Progenitor cell of endocrine pancreas (in vitro differentiated cells): Measurements from ENCODE around the gene DAB2. TPM values are rescaled to one million over a fixed set of nuclear protein-coding genes. Genes with fewer than 3 reads are reported as not detected.

Source experiments
- DNase-seq: peaks from one replicate; pipeline ENCODE4 v3.0.0; 2021; ENCODE audit warnings: low spot score; ENCODE audit not compliant: unreplicated experiment
- H3K27ac Mint-ChIP-seq: 2 replicates; pipeline ENCODE4 v1.8.0; 2021; ENCODE audit warnings: mild to moderate bottlenecking, moderate library complexity, mixed read lengths
- H3K27me3 Mint-ChIP-seq: 2 replicates; pipeline ENCODE4 v1.8.0; 2021; ENCODE audit warnings: mixed read lengths
- H3K36me3 Mint-ChIP-seq: 2 replicates; pipeline ENCODE4 v1.8.0; 2022; ENCODE audit warnings: mixed read lengths; ENCODE audit not compliant: insufficient read depth
- H3K4me1 Mint-ChIP-seq: 2 replicates; pipeline ENCODE4 v1.8.0; 2021; ENCODE audit warnings: low read depth, mixed read lengths
- H3K4me3 Mint-ChIP-seq: 2 replicates; pipeline ENCODE4 v1.8.0; 2021; ENCODE audit warnings: low read depth, mild to moderate bottlenecking, moderate library complexity, mixed read lengths
- H3K9me3 Mint-ChIP-seq: 2 replicates; pipeline ENCODE4 v1.8.0; 2021; ENCODE audit warnings: low read depth, mixed read lengths
- CTCF ChIP-seq: fragments of 200-600 bp; sonication (generic); IDR thresholded peaks from one replicate; pipeline ENCODE4 v1.5.0; 2021; ENCODE audit warnings: antibody characterized with exemption, mild to moderate bottlenecking; ENCODE audit not compliant: unreplicated experiment
- total RNA-seq: library from RNA; stranded (reverse); gene quantifications from 2 replicates; pipeline ENCODE4 v1.2.1, GENCODE V29; 2021

DAB2 gene
- total RNA-seq, 1 donor from 2014 or later, result 46.0 TPM

GRCh38 chr5:39415201-39415600 lies 9.6 kb downstream of the DAB2 start:
- no peaks in the 10 kb centered on the region for H3K9me3 Mint-ChIP-seq

GRCh38 chr5:39414426-39414825 lies 10.4 kb downstream of the DAB2 start:
- no peak for DNase-seq
- H3K27ac Mint-ChIP-seq, result no peak overlapping the region
- no peaks in the 10 kb centered on the region for H3K27me3 Mint-ChIP-seq
- no peak overlapping the region for H3K4me3 Mint-ChIP-seq
- no peaks in the 10 kb centered on the region for H3K9me3 Mint-ChIP-seq
- H3K36me3 Mint-ChIP-seq, result peaks cover 2% of the 10 kb centered on the region
- TF ChIP-seq CTCF, result no peak
- peaks cover 10% of the 10 kb centered on the region for H3K4me1 Mint-ChIP-seq

More at GRCh38 chr5:39415201-39415600, 9.6 kb downstream of the DAB2 start:
- DNase-seq, result no peak
- Mint-ChIP-seq H3K27me3 (no peaks in the 10 kb centered on the region), H3K4me1 (peaks cover 10% of the 10 kb centered on the region), H3K27ac (no peak overlapping the region), H3K36me3 (peaks cover 2% of the 10 kb centered on the region), H3K4me3 (no peak overlapping the region)
- TF ChIP-seq CTCF, result no peak

GRCh38 chr5:39413771-39414170 lies 11.0 kb downstream of the DAB2 start:
- no peaks in the 10 kb centered on the region for H3K27me3 Mint-ChIP-seq
- DNase-seq, result no peak
- no peak overlapping the region for H3K4me3 Mint-ChIP-seq
- peaks cover 10% of the 10 kb centered on the region for H3K4me1 Mint-ChIP-seq
- no peaks in the 10 kb centered on the region for H3K9me3 Mint-ChIP-seq
- no peak for TF ChIP-seq CTCF
- H3K27ac Mint-ChIP-seq, result no peak overlapping the region
- peaks cover 2% of the 10 kb centered on the region for H3K36me3 Mint-ChIP-seq

GRCh38 chr5:39412721-39413394 lies 11.9 kb downstream of the DAB2 start:
- no peak for TF ChIP-seq CTCF
- Mint-ChIP-seq H3K27me3 (no peaks in the 10 kb centered on the region), H3K27ac (no peak overlapping the region), H3K36me3 (peaks cover 2% of the 10 kb centered on the region), H3K4me3 (no peak overlapping the region), H3K9me3 (no peaks in the 10 kb centered on the region), H3K4me1 (peaks cover 10% of the 10 kb centered on the region)
- DNase-seq, result no peak

- Mint-ChIP-seq H3K4me1 (peaks cover 4% of the 10 kb centered on the region), H3K36me3 (peaks cover 1% of the 10 kb centered on the region), H3K27me3 (no peaks in the 10 kb centered on the region), H3K27ac (no peak overlapping the region), H3K9me3 (no peaks in the 10 kb centered on the region), H3K4me3 (no peak overlapping the region)
- TF ChIP-seq CTCF, result no peak
- DNase-seq, result no peak
These were observed 12.8 kb downstream of the DAB2 start for GRCh38 chr5:39411985-39412384.
